HUDEP-2 (cell line): ENCODE measurements around the gene CSTF3.
"Not testable (repeated sequence)": the region's sequence is repeated elsewhere in the genome, so short reads cannot be mapped to it uniquely, and the experiment has no call there.

Source experiments
- DNase-seq, 76 experiments: peaks; one replicate each; lab custom pipeline; 2025; ENCODE audit not compliant: unreplicated experiment in 76 of 76; lab: John Stamatoyannopoulos, UW

Gene CSTF3

DNA sequence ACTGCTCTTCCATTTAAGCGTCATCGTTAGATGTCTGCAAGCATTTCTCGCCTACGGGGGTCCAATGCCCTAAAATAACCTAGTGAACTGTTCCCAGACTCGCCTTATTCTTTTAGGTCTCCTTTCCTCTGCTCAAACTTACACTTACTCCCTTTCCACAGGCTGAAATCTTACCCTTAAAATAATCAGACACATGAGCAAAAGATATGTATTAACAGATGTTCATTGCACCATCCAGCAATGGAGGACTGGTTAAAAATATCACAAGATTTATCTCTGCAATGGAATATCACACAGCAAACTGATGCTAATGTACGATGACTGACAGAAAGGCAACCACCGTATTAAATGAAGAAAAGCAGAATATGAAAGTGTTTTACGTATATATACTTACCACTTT is 1.6 kb upstream of the CSTF3 start:
- no peak for DNase-seq

DNA sequence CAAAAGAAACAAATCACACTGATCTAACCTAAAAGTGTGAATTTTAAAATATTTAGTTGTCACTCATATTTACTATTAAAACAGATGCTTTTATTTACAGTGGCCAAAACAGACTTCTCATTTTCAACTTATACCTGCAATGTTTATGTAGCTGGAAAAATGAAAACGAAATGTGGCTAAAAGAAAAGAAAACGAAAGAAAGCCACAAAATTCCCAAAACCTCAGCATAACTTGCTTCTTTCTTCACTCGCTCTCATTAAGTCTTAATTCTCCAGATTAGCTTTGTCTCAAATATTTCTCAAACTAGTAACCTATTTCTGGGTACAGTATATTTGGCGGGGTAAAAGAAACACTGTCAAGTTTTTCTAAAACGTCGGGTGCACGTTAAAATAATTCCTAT is 693 bp downstream of the CSTF3 start:
- DNase-seq = no peak

DNA sequence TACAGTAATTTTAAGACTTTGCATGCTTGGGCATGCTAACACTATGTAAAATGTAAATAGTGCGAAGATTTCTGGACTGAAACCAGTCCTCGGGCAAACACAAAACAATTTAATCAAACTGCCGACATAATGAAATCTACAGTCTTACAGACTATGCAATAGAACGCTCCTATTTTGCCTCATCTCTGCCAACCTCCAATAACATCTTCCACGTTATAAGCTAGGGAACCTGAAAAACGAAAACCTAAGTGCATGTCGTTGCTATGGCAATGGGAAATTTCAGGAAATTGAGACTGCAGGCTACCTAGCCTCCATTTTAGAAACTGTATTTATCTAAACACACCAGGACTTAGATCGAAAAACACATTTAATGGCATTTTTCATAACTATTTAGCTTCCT is 1.1 kb downstream of the CSTF3 start:
- DNase-seq = peak in 7 of 76 experiments; percentile 4 to 27 (median 10)

DNA sequence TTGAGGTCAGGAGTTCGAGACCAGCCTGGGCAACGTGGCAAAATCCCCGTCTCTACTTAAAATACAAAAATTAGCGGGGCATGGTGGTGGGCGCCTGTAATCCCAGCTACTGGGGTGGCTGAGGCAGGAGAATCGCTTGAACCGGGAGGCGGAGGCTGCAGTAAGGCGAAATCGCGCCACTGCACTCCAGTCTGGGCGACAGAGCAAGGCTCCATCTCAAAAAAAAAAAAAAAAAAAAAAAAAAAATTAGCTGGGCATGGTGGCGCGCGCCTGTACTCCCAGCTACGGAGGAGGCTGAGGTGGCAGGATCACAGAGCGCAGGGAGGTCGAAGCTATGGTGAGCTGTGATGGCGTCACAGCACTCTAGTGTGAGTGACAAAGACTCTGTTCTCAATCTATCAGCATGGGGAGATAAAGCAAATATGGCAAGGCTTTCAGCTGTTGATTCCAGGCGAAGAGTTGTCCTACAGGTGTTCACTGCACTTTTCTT is 1.9 kb downstream of the CSTF3 start:
- not testable (repeated sequence) for DNase-seq

DNA sequence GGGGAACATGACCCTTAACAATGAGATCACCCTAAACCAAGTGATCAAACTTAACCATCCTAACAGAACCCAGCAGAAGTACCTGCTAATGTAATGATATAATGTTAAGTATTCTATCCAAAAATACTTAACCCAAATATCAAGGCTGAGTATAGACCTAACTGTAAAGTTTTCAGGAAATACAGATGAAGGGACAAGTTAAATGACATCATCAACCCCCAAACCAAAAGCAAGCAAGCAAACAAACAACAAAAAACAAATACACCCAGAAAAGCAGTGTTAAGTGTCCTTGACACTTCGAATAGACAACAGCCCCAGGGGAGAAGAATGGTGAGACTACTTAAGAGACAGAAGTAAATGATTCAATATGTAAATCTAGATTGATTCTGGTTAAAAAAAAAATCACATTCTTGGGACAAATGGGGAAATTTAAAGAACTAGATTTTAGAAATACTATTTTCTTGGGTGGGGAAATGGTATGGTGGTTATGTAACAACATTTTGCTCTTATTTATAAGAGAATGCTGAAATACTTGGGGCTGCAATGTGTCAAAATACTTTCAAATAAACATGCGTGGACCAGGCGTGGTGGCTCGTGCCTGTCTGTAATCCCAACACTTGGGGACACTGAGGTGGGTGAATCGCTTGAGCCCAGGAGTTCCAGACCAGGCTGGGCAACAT is 2.5 kb downstream of the CSTF3 start:
- no peak for DNase-seq

DNA sequence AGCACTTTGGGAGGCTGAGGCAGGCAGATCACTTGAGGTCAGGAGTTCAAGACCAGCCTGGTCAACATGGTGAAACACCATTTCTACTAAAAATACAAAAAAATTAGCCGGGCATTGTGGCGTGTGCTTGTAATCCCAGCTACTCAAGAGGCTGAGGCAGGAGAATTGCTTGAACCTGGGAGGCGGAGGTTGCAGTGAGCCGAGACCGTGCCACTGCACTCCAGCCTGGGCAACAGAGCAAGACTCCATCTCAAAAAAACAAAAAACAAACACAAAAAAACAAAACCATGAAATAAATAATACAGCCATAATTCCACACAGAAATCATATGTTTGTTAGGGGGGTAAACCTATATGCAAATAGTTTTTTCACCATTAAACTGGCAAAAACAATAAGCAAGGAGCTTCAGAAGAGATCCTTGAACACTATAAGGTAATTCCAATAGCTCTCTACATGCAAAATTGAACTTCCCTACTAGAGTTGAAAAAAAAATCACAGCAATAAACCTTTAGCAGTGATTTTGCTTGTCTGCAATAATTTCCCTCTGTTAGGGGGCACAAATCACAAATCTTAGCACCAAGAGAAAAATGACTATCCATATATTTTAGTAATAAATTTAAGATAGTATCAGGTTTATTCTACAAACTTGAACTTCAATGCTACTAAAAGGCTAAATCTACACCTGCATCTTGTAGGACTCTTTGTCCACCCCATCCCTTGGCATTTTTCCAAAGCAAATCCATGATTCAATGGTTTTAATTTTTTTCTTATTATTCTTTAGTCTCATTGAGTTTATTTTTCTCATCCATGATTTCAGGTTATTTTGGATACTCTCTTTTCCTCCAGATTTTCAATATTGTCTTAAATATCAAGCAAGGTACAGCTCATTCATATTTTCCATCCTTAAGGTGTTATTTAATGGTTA is 3.9 kb downstream of the CSTF3 start:
- no peak for DNase-seq

DNA sequence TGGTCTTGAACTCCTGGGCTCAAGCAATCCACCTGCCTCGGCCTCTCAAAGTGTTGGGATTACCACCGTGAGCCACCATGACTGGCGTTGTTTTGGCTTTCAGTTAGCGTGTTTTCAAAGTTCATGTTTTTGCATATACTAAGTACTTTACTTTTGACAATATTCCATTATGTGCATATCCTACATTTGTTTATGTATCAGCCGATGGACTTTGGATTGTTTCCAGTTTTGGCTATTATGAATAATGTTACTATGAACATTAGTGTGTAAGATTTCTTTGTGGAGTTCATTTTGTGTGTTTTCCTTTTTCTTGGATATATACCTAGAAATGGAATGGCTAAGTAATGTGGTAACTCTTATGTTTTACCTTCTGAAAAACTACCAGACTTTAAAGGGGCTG is 9.9 kb downstream of the CSTF3 start:
- no peak for DNase-seq

DNA sequence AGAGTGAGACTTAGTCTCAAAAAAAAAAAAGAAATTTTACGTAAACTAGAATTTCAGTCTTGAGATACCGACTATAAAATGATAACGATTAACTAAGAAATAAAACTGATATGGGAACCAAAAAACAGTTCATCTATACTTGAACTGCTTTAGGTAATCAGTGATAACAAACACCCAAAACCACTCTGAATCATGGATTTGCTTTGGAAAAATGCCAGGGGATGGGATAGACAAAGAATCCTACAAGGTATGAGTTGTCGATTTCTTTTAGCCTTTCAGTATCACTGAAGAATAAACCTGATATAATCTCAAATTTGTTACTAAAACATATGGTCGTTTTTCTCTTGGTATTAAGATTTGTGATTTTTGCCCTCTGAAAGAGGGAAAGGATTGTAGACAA is 13.7 kb downstream of the CSTF3 start:
- DNase-seq = no peak

DNA sequence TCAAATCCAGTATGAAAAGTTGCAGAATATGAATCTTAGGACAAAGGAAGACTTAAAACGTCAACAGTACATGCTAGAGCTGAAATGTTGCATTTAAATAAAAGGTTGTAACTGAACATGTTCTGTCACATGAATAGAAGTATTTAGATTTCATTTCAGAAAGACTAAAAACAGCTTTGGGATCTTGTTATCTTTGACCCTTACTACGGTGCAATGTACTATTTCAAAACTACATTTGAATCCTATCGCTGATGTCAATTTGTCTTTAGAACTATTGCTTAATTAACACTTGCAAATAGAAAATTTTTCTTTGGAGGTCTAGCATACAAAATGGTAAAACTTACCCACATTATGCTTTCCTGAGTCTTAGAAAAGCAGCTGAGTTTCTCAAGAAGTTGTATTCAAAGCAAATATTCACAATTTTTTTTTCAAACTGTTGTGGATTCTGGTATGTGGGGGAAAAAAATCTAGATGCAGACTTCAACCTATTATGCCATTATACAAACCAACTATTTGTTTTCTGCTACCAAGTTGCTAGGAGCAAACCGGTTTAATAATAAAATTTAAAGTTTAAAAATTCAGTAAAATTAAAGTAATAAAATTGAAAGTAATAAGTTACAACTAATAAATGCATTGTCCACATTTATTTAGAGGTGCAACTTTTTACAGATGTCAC is 25.4 kb downstream of the CSTF3 start:
- no peak for DNase-seq

DNA sequence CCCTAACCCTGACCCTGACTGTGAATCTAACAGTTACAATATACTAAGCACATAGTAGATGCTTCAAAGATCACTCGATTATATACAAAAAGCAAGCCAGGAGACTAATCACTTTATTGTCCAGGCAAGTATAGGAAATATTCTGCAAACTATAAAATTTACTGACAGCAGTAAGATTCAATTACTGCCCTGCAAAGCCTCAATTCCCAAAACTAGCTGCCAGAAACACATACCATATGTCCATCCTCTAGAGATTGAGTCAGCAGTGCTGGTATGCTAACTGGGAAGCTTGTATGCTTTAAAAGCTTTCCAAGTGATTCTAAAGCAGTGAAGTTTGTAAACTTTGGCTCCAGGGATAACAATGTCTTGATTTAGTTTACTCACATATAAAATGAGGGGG is 26.1 kb downstream of the CSTF3 start:
- DNase-seq = no peak

DNA sequence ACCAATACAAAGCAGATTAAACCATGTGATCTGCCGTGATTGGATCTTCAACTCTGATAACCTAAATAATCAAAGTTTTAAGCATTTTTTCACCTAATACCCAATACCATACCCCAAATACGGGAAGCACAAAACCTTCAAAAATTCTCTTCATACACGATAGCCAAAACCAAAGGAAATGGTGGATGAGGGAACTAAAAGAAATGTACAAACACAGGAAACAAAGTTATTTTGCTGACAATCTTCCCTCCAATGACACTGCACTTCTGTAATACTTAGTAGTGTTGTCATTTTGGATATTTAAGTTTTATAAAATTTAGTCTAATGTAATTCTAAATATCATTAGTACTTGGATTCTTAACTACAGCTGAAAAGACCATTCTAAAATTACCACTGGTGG is 27.0 kb downstream of the CSTF3 start:
- DNase-seq = no peak

DNA sequence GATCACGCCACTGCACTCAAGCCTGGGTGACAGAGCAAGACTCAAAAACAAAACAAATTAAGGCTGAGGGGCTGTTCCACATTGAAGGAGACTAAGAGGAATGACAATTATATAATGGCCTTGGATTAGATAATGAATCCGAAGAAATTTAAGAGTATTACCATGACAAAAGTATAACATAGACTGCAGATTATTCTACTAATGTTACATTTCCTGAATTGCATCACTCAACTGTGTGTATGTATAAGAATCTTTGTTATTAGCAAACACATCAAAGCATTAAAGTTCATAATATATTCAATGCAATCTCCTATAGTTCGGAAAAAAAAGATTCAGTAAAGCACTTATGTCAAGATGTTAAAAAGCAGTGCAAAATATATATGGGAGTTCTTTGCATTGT is 27.5 kb downstream of the CSTF3 start:
- no peak for DNase-seq

DNA sequence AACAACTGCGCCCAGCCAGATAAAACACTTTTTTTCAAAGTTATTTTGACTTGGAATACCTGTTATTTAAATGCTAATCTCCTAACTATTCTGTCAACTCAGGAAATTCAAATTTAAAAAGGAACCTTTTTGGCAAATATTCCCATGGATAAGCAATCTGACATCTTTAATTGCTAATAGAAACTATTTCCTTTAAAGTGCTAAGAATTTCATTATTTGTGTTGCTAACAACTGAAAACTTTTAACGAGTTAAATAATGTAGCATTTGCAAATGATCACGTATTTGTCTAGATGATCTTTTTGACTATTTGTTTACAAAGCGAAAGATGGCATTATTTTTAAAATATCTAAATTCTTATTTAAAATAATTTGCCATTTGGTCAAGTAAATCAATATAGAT is 28.8 kb downstream of the CSTF3 start:
- no peak for DNase-seq

DNA sequence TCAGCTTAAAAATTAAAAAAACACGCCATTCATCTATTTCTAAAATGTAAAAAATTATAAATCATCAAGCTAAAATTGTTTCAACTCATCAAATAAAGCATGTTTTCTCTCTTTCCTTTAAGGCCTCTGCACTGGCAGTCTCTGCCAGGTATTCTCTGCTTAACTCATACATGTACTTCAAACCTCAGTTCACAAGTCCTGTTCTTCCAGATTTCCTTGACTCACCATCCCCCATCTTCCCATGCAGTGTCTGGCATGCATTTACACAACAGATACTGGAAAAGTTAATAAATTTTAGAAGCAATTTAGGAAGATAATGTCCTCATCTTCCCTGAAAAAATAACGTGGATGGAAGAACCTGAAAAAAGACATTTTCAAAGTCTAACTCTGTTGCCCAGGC is 32.5 kb downstream of the CSTF3 start:
- DNase-seq = no peak

DNA sequence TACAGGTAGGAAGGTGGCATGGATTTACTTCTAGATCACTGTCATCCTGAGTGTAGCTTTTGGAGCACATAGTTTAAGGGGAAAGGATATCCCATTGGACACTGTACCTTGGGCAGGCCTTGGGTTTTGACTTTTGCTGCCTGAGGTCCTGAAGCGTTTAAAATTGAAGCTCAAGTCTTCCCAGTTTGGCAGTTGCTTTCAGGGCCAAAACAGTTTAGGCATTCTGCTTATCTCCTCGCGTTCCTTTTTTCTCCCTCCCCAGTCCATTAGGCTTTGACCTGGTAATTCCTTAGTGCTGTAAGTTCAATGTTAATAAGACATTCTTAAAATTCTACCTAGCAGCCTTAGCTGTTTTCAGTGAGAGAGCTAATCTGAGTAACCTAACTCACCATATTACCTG is 35.7 kb downstream of the CSTF3 start:
- no peak for DNase-seq

DNA sequence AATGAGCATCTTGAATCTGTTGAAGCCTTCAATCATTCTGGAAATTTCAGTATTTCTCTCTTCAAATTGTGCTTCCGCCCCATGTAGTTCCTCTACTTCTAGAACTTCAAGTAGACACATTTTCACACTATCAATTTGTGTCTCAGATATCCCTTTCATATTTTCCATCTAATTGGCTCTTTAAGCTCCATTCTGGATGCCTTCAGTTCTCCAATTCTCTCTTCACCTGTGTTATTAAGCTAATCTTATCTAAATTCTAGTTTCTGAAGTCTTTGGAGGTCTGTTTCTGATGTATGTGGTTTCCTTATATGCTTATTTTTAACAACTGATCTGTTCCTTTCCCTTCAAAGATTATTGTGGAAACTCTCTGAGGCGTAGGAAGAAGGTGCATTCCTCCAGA is 36.3 kb downstream of the CSTF3 start:
- DNase-seq = no peak

DNA sequence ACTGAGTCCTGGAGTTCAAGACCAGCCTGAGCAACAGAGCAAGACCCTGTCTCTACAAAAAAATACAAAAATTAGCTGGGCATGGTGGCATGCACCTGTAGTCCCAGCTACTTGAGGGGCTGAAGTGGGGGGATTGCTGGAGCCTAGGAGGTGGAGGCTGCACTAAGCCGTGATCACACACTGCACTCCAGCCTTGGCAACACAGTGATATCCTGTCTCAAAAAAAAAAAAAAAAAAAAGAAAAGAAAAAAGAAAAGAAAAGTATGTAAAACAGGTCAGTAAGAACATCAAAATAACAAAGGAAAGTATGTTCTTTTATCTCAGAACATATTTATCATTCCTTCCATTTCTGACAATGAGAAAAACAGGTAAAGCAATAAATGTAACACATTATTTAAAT is 38.6 kb downstream of the CSTF3 start:
- DNase-seq = not testable (repeated sequence)

DNA sequence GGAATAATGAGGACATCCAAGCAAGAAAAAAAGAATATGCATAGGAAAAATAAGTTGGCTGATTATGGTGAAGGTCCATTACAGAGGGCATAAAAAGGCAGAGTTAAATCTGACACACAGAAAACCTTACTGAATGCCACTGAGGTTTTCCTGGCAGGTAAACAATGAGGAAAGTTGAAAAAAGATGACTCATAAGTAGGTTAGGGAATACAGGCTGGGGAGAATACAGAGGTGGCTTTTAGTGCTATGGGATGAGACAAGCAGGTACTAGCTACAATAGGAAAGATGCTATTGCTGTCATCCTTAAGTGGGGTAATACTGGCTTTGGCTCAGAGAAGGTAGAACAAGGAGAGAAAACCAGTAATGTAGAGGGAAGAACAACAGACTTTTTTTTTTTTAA is 44.7 kb downstream of the CSTF3 start:
- DNase-seq = no peak

DNA sequence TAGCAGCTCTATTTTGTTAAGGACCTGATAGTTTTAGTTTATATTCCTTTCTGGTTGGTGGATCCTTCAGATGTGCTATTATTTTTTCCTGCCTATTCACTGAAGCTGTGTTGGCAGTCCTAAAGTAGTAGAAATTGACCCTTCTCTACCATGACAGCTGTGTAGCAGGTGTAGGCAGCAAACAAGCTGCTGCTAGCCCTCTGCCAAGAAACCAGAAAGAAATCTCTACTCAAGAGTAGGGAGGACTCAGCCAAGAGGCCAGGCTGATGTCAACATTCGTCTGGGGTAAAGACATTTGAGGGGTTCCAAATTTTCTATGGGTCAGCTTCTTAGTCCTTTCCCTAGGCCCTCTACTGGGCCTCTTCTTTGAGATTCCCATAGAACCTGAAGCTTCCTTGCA is 51.2 kb downstream of the CSTF3 start:
- DNase-seq = no peak

DNA sequence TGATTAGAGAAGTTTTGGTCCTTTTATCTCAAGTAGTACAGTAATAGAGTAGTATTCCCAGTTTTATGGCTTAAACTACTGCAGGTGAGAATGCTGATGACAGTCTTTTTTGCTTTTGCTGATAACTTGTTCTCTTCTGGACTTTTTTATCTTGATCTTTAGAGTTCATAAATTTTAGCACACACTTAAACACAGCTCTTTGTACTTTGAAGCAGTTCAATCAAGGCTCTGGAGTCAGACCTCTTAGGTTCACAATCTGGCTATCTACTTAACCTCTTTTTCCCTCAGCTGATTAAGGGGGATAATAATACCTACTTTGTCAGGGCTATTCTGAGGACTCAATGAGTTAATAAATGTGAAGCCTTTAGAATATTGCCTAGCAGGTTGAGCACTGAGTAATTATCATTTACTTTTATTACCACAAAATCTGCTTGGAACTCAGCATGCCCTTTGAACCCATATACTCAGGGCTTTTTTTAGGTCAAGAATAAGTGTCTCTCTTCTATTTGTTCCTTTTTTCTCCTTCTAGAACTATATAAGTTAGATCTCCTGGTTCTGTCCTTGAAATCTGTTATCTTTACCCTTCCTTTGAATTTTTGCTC is 51.9 kb downstream of the CSTF3 start:
- no peak for DNase-seq

DNA sequence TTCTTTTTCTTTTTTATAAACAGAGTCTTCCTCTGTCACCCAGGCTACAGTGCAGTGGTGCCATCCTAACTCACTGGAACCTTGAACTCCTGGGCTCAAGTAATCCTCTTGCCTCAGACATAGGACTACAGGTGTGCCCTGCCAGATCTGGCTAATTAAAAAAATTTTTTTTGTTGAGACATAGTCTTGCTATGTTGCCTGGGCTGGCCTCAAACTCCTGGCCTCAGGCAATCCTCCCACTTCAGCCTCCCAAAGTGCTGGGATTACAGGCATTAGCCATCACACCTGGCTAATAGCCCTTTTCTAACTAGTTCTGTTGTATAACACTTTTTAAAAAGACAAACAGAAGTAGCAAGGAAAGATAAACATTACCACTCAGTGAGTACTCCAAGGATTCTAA is 57.4 kb downstream of the CSTF3 start:
- no peak for DNase-seq
